Mucosa of stomach (tissue), 1 donor: ENCODE results near the gene FIGN.

Experiments
- H3K27me3 ChIP-seq: one replicate; pipeline ENCODE4 v1.7.0; 2013; ENCODE audit warnings: mild to moderate bottlenecking, low read length; ENCODE audit not compliant: control insufficient read depth, insufficient read depth
- H3K36me3 ChIP-seq: one replicate; pipeline ENCODE4 v1.7.0; 2013; ENCODE audit warnings: low read length; ENCODE audit not compliant: control insufficient read depth, insufficient read depth
- H3K4me1 ChIP-seq: one replicate; pipeline ENCODE4 v1.7.0; 2013; ENCODE audit warnings: mild to moderate bottlenecking, low read length; ENCODE audit not compliant: control insufficient read depth, insufficient read depth
- H3K4me3 ChIP-seq: one replicate; pipeline ENCODE4 v1.7.0; 2013; ENCODE audit warnings: low read length
- H3K9ac ChIP-seq: one replicate; pipeline ENCODE4 v1.7.0; 2013; ENCODE audit warnings: mild to moderate bottlenecking, low read length, moderate library complexity
- H3K9me3 ChIP-seq: one replicate; pipeline ENCODE4 v1.7.0; 2013; ENCODE audit warnings: mild to moderate bottlenecking, low read length, moderate library complexity; ENCODE audit not compliant: control insufficient read depth
- donor health status: Pancreatic carcinoma.

FIGN gene

GRCh38 chr2:163564236-163564635 lies 171.6 kb downstream of the FIGN start:
- H3K27me3 ChIP-seq = no peaks in the 10 kb centered on the region
- H3K36me3 ChIP-seq = no peaks in the 10 kb centered on the region
- H3K9me3 ChIP-seq = no peaks in the 10 kb centered on the region
- no peak overlapping the region for H3K9ac ChIP-seq
- no peak overlapping the region for H3K4me3 ChIP-seq
- no peaks in the 10 kb centered on the region for H3K4me1 ChIP-seq

GRCh38 chr2:163563336-163563735 lies 172.5 kb downstream of the FIGN start:
- Histone ChIP-seq H3K9ac (no peak overlapping the region), H3K36me3 (no peaks in the 10 kb centered on the region), H3K4me3 (no peak overlapping the region), H3K9me3 (no peaks in the 10 kb centered on the region), H3K27me3 (no peaks in the 10 kb centered on the region), H3K4me1 (no peaks in the 10 kb centered on the region)

- Histone ChIP-seq H3K27me3 (no peaks in the 10 kb centered on the region), H3K4me3 (no peak overlapping the region), H3K9ac (no peak overlapping the region), H3K36me3 (no peaks in the 10 kb centered on the region), H3K4me1 (no peaks in the 10 kb centered on the region), H3K9me3 (no peaks in the 10 kb centered on the region)
These were observed 177.4 kb downstream of the FIGN start for GRCh38 chr2:163558251-163559021.

- Histone ChIP-seq H3K27me3 (no peaks in the 10 kb centered on the region), H3K9ac (no peak overlapping the region), H3K9me3 (no peaks in the 10 kb centered on the region)
These were observed 179.3 kb downstream of the FIGN start for GRCh38 chr2:163556511-163556910.

GRCh38 chr2:163554864-163555263 lies 180.9 kb downstream of the FIGN start:
- no peaks in the 10 kb centered on the region for H3K4me1 ChIP-seq
- H3K27me3 ChIP-seq = no peaks in the 10 kb centered on the region
- no peaks in the 10 kb centered on the region for H3K9me3 ChIP-seq
- no peaks in the 10 kb centered on the region for H3K36me3 ChIP-seq
- H3K9ac ChIP-seq = no peak overlapping the region
- no peak overlapping the region for H3K4me3 ChIP-seq

More at GRCh38 chr2:163556511-163556910, 179.3 kb downstream of the FIGN start:
- Histone ChIP-seq H3K4me1 (no peaks in the 10 kb centered on the region), H3K4me3 (no peak overlapping the region), H3K36me3 (no peaks in the 10 kb centered on the region)

- Histone ChIP-seq H3K4me1 (no peaks in the 10 kb centered on the region), H3K27me3 (no peaks in the 10 kb centered on the region), H3K9ac (no peak overlapping the region), H3K36me3 (no peaks in the 10 kb centered on the region), H3K4me3 (no peak overlapping the region), H3K9me3 (no peaks in the 10 kb centered on the region)
These were observed 182.2 kb downstream of the FIGN start for GRCh38 chr2:163553601-163554000.

GRCh38 chr2:163552758-163553157 lies 183.1 kb downstream of the FIGN start:
- Histone ChIP-seq H3K9me3 (no peaks in the 10 kb centered on the region), H3K4me1 (no peaks in the 10 kb centered on the region), H3K9ac (no peak overlapping the region), H3K4me3 (no peak overlapping the region), H3K27me3 (no peaks in the 10 kb centered on the region), H3K36me3 (no peaks in the 10 kb centered on the region)

- no peaks in the 10 kb centered on the region for H3K9me3 ChIP-seq
- no peaks in the 10 kb centered on the region for H3K36me3 ChIP-seq
- H3K4me1 ChIP-seq = no peaks in the 10 kb centered on the region
- H3K4me3 ChIP-seq = no peak overlapping the region
- H3K9ac ChIP-seq = no peak overlapping the region
- no peaks in the 10 kb centered on the region for H3K27me3 ChIP-seq
These were observed 184.0 kb downstream of the FIGN start for GRCh38 chr2:163551616-163552373.

GRCh38 chr2:163548970-163549369 lies 186.8 kb downstream of the FIGN start:
- Histone ChIP-seq H3K4me3 (no peak overlapping the region), H3K9ac (no peak overlapping the region), H3K36me3 (no peaks in the 10 kb centered on the region), H3K27me3 (no peaks in the 10 kb centered on the region), H3K4me1 (no peaks in the 10 kb centered on the region), H3K9me3 (no peaks in the 10 kb centered on the region)
